H1 (cell line): ENCODE data around the gene GBP5. TPM values are rescaled to one million over a fixed set of nuclear protein-coding genes. Genes with fewer than 3 reads are reported as not detected.

Experiments
- CTCF ChIA-PET: fragments of 300-600 bp; sonication (Branson Sonifier 250); formaldehyde crosslinking; loops from one replicate; lab custom pipeline; 2021; ENCODE audit not compliant: partially characterized antibody; lab: Charles Lee
- POLR2A ChIA-PET: fragments of 300-600 bp; sonication (Branson Sonifier 250); formaldehyde crosslinking; loops from one replicate; lab custom pipeline; 2021; ENCODE audit warnings: inconsistent platforms; ENCODE audit not compliant: partially characterized antibody; lab: Charles Lee
- DNase-seq, 2 experiments: peaks; one replicate each; pipeline versions ENCODE4 v3.0.0 to v3.0.0-alpha.2; 2010 to 2022; ENCODE audit warnings: low spot score in 2 of 2, low read depth in 1 of 2, mixed read lengths in 1 of 2
- FAIRE-seq: peaks from 2 replicates; lab custom pipeline; 2011; peaks lifted over from hg19 to GRCh38; lab: Jason Lieb, UNC
- H2AFZ ChIP-seq: 2 replicates; pipeline ENCODE4 v1.8.1; 2012; ENCODE audit warnings: low read length, inconsistent platforms
- H2AK5ac ChIP-seq: 2 replicates; pipeline ENCODE4 v1.6.1; 2013; ENCODE audit warnings: low read depth, low read length
- H2BK120ac ChIP-seq: replicated peaks from 2 replicates; pipeline ENCODE3; 2013; ENCODE audit warnings: low read depth, low read length, inconsistent platforms
- H2BK12ac ChIP-seq: 2 replicates; pipeline ENCODE4 v1.6.1; 2013; ENCODE audit warnings: low read depth, low read length
- H2BK15ac ChIP-seq: 2 replicates; pipeline ENCODE4 v1.6.1; 2013; ENCODE audit warnings: low read length
- H2BK20ac ChIP-seq: 2 replicates; pipeline ENCODE4 v1.6.1; 2013; ENCODE audit warnings: low read length
- H2BK5ac ChIP-seq: 2 replicates; pipeline ENCODE4 v1.6.1; 2013; ENCODE audit warnings: low read depth, low read length
- H3K14ac ChIP-seq: 2 replicates; pipeline ENCODE4 v1.6.1; 2013; ENCODE audit warnings: inconsistent platforms; ENCODE audit not compliant: insufficient read length
- H3K18ac ChIP-seq: 2 replicates; pipeline ENCODE4 v1.6.1; 2013; ENCODE audit warnings: low read length; ENCODE audit errors: extremely low read depth
- H3K23ac ChIP-seq: 2 replicates; pipeline ENCODE4 v1.6.1; 2013; ENCODE audit warnings: inconsistent platforms; ENCODE audit not compliant: insufficient read length
- H3K23me2 ChIP-seq: 2 replicates; pipeline ENCODE4 v1.6.1; 2013; ENCODE audit warnings: low read depth, low read length
- H3K27ac ChIP-seq: 2 replicates; pipeline ENCODE4 v1.6.1; 2011; ENCODE audit warnings: low read depth, low read length, inconsistent platforms
- H3K27me3 ChIP-seq, 4 experiments: replicated peaks in 1 of 4; 1 replicate in 1 of 4; 2 replicates in 3 of 4; pipeline versions ENCODE4 v1.6.1 to v1.8.1; 2011 to 2013; ENCODE audit warnings: low read length in 3 of 4, mild to moderate bottlenecking in 3 of 4, inconsistent platforms in 2 of 4, mixed read lengths in 2 of 4, moderate library complexity in 1 of 4; ENCODE audit not compliant: control insufficient read depth in 3 of 4, insufficient read depth in 3 of 4; ENCODE audit errors: extremely low read depth in 1 of 4
- H3K36me3 ChIP-seq, 4 experiments: 2 replicates each; pipeline versions ENCODE4 v1.6.1 to v1.8.1; 2011 to 2013; ENCODE audit warnings: mild to moderate bottlenecking in 4 of 4, low read length in 3 of 4, moderate library complexity in 2 of 4, control low read depth in 1 of 4, inconsistent platforms in 1 of 4; ENCODE audit not compliant: insufficient read depth in 4 of 4, control insufficient read depth in 2 of 4
- H3K4ac ChIP-seq: replicated peaks from 2 replicates; pipeline ENCODE3; 2013; ENCODE audit warnings: low read length, low read depth, mixed read lengths, inconsistent platforms; ENCODE audit not compliant: insufficient read length
- H3K4me1 ChIP-seq, 4 experiments: replicated peaks in 1 of 4; 1 replicate in 1 of 4; 2 replicates in 3 of 4; pipeline versions ENCODE4 v1.6.1 to v1.8.1; 2011 to 2013; ENCODE audit warnings: low read length in 3 of 4, inconsistent platforms in 2 of 4, mixed read lengths in 1 of 4; ENCODE audit not compliant: insufficient read depth in 4 of 4, control insufficient read depth in 3 of 4
- H3K4me2 ChIP-seq, 2 experiments: 2 replicates each; pipeline versions ENCODE4 v1.6.1 to v1.8.1; 2011 to 2013; ENCODE audit warnings: low read depth in 2 of 2, low read length in 2 of 2, control low read depth in 1 of 2, inconsistent platforms in 1 of 2, mild to moderate bottlenecking in 1 of 2; ENCODE audit not compliant: insufficient read depth in 1 of 2
- H3K4me3 ChIP-seq, 4 experiments: fragments of 200-600, 300-600 bp in 1 of 4; sonication (generic), shearing (Covaris generic), sonication (Bioruptor Twin) in 1 of 4; 2 replicates each; pipeline versions ENCODE4 v1.5.1 to v1.8.1; 2011 to 2016; ENCODE audit warnings: low read length in 4 of 4, low read depth in 3 of 4, control low read depth in 2 of 4, inconsistent platforms in 2 of 4, mild to moderate bottlenecking in 2 of 4, mixed read lengths in 1 of 4, moderate library complexity in 1 of 4; ENCODE audit not compliant: insufficient read depth in 2 of 4; ENCODE audit errors: extremely low read depth in 1 of 4
- H3K56ac ChIP-seq: replicated peaks from 2 replicates; pipeline ENCODE3; 2013; ENCODE audit warnings: low read depth, mild to moderate bottlenecking, mixed read lengths, low read length, inconsistent platforms; ENCODE audit not compliant: insufficient read length
- H3K79me1 ChIP-seq: 2 replicates; pipeline ENCODE4 v1.6.1; 2013; ENCODE audit warnings: low read depth, low read length, control low read depth
- H3K79me2 ChIP-seq, 2 experiments: 2 replicates each; pipeline versions ENCODE4 v1.6.1 to v1.8.1; 2012 to 2013; ENCODE audit warnings: low read length in 2 of 2, mild to moderate bottlenecking in 2 of 2, inconsistent platforms in 1 of 2; ENCODE audit not compliant: insufficient read depth in 2 of 2, control insufficient read depth in 1 of 2
- H3K9ac ChIP-seq, 4 experiments: replicated peaks in 1 of 4; 1 replicate in 1 of 4; 2 replicates in 3 of 4; pipeline versions ENCODE4 v1.6.1 to v1.8.1; 2011 to 2013; ENCODE audit warnings: low read depth in 3 of 4, low read length in 3 of 4, control low read depth in 2 of 4, mild to moderate bottlenecking in 2 of 4, moderate library complexity in 2 of 4, inconsistent platforms in 1 of 4; ENCODE audit errors: extremely low read depth in 1 of 4
- H3K9me3 ChIP-seq, 2 experiments: 2 replicates each; pipeline versions ENCODE4 v1.6.1 to v1.8.1; 2012 to 2013; ENCODE audit warnings: mild to moderate bottlenecking in 2 of 2, moderate library complexity in 2 of 2, control low read depth in 1 of 2, inconsistent platforms in 1 of 2, low read depth in 1 of 2, low read length in 1 of 2, mixed read lengths in 1 of 2; ENCODE audit not compliant: insufficient read depth in 2 of 2
- H4K20me1 ChIP-seq, 2 experiments: replicated peaks in 1 of 2; 2 replicates each; pipeline versions ENCODE3 to v1.8.1; 2011 to 2013; ENCODE audit warnings: inconsistent platforms in 2 of 2, low read length in 2 of 2, mild to moderate bottlenecking in 1 of 2; ENCODE audit not compliant: insufficient read depth in 2 of 2, control insufficient read depth in 1 of 2
- H4K5ac ChIP-seq: 2 replicates; pipeline ENCODE4 v1.6.1; 2013; ENCODE audit warnings: low read length, low read depth, mixed read lengths, inconsistent platforms; ENCODE audit not compliant: insufficient read length
- H4K8ac ChIP-seq: 2 replicates; pipeline ENCODE4 v1.8.0; 2013; ENCODE audit warnings: mild to moderate bottlenecking, moderate library complexity, low read length, inconsistent platforms; ENCODE audit not compliant: insufficient read depth; ENCODE audit errors: extremely low read depth
- H4K91ac ChIP-seq: replicated peaks from 2 replicates; pipeline ENCODE3; 2013; ENCODE audit warnings: low read length, mixed read lengths, inconsistent platforms; ENCODE audit not compliant: insufficient read length
- ATF2 ChIP-seq: IDR thresholded peaks from 2 replicates; pipeline ENCODE4 v1.6.1; 2012; ENCODE audit warnings: low read length, inconsistent platforms
- EP300 ChIP-seq, 2 experiments: IDR thresholded peaks; 1 replicate in 1 of 2; 2 replicates in 1 of 2; pipeline ENCODE4 v1.6.1; 2011 to 2012; ENCODE audit warnings: low read depth in 2 of 2, low read length in 2 of 2, mild to moderate bottlenecking in 2 of 2, borderline replicate concordance in 1 of 2, inconsistent platforms in 1 of 2, moderate library complexity in 1 of 2
- HDAC6 ChIP-seq: IDR thresholded peaks from one replicate; pipeline ENCODE4 v1.7.1; 2012; ENCODE audit warnings: low read depth, mild to moderate bottlenecking, inconsistent platforms, low read length, moderate library complexity
- JUN ChIP-seq: IDR thresholded peaks from 2 replicates; pipeline ENCODE4 v1.6.1; 2011; ENCODE audit warnings: low read depth, mild to moderate bottlenecking, improper control_type of control experiment, low read length
- PHF8 ChIP-seq: fragments of 200-600 bp; sonication (generic); conservative IDR thresholded peaks from 2 replicates; pipeline ENCODE4 v1.7.1; 2012; ENCODE audit warnings: low read depth, mild to moderate bottlenecking, inconsistent platforms, low read length, moderate library complexity
- POLR2A ChIP-seq, 2 experiments: IDR thresholded peaks; 1 replicate in 1 of 2; 2 replicates in 1 of 2; pipeline ENCODE4 v1.6.1; 2011; ENCODE audit warnings: low read depth in 2 of 2, low read length in 2 of 2, mild to moderate bottlenecking in 2 of 2; ENCODE audit errors: control extremely low read depth in 1 of 2
- RAD21 ChIP-seq, 2 experiments: IDR thresholded peaks in 1 of 2; conservative IDR thresholded peaks in 1 of 2; 2 replicates each; pipeline ENCODE4 v1.6.1; 2011; ENCODE audit warnings: low read depth in 2 of 2, low read length in 2 of 2, improper control_type of control experiment in 1 of 2, inconsistent platforms in 1 of 2, mild to moderate bottlenecking in 1 of 2, moderate library complexity in 1 of 2
- TBP ChIP-seq: IDR thresholded peaks from 2 replicates; pipeline ENCODE4 v1.6.1; 2011; ENCODE audit warnings: low read depth, low read length, improper control_type of control experiment
- YY1 ChIP-seq: IDR thresholded peaks from 2 replicates; pipeline ENCODE4 v1.6.1; 2011; ENCODE audit warnings: low read depth, mild to moderate bottlenecking, low read length
- WGBS, 2 experiments: shearing (Covaris generic) in 1 of 2; methylation state at CpG; one replicate each; pipeline versions ENCODE4 v1.1.6 to v1.1.7; 2013 to 2015; ENCODE audit warnings: low lambda C conversion rate in 2 of 2, mixed read lengths in 2 of 2, inconsistent platforms in 1 of 2, low coverage in 1 of 2, missing lambda C conversion rate in 1 of 2; ENCODE audit not compliant: insufficient replicate concordance in 2 of 2, insufficient coverage in 1 of 2, insufficient read length in 1 of 2; ENCODE audit errors: extremely low coverage in 1 of 2, missing lambda C conversion rate in 1 of 2; 5-methylcytosine and 5-hydroxymethylcytosine counted together
- polyA plus RNA-seq, 7 experiments: library from polyadenylated mRNA; depleted of rRNA in 3 of 7; stranded (reverse) in 5 of 7; unstranded in 2 of 7; fragments of >200 nt in 5 of 7; fragments of 200-250 nt in 2 of 7; gene quantifications; 1 replicate in 5 of 7; 2 replicates in 1 of 7; 4 replicates in 1 of 7; pipeline versions ENCODE4 v1.2.1 to v1.2.3, GENCODE V29; 2011 to 2013; ENCODE audit warnings: missing spikeins in 2 of 7, mixed read lengths in 2 of 7
- total RNA-seq: library from RNA; stranded (reverse); fragmentation: NEBNext Ultra II Directional; extraction: Animal tissue kit (Norgen Biotek cat#: 25700); gene quantifications from 2 replicates; pipeline ENCODE4 v1.2.1, GENCODE V29; 2021

The GBP5 gene
- total and polyA plus RNA-seq, 2 of the 8 experiments (the other 6 are each of a cell fraction or from before 2014, with no cell fraction given) = not detected

GRCh38 chr1:89288051-89288340 lies 15.3 kb upstream of the GBP5 start:
- peaks cover 0 to 7% of the 10 kb centered on the region in 2 experiments; a peak in 1 of 4 replicates for H3K9me3 ChIP-seq
- DNase-seq (no peak), FAIRE-seq (no peak)
- no peak for TF ChIP-seq PHF8
- no peak for TF ChIP-seq YY1
- TF ChIP-seq EP300 (IDR thresholded peaks at IDR 0.05; ENCODE audit: borderline replicate concordance in 1 of 2, low read depth in 2 of 2, low read length in 2 of 2) = no peak
- TF ChIP-seq RAD21 (IDR thresholded peaks at IDR 0.05 in 1 of 2, conservative IDR thresholded peaks at IDR 0.05 in 1 of 2; ENCODE audit: low read depth in 2 of 2, low read length in 2 of 2) = no peak
- TF ChIP-seq ATF2 = no peak
- no peak for TF ChIP-seq HDAC6
- no peak for TF ChIP-seq POLR2A (IDR thresholded peaks at IDR 0.05; ENCODE audit: control extremely low read depth in 1 of 2, low read depth in 2 of 2, low read length in 2 of 2)
- no peak for TF ChIP-seq JUN
- no peak for TF ChIP-seq TBP
- no peaks in the 10 kb centered on the region for H3K4me1 ChIP-seq
- ChIA-PET POLR2A (no interaction called here), CTCF (no interaction called here)
- H2BK20ac ChIP-seq = no peak overlapping the region
- no peak overlapping the region for H2AK5ac ChIP-seq
- no peak overlapping the region for H4K8ac ChIP-seq
- no peak overlapping the region for H3K4me3 ChIP-seq
- H3K36me3 ChIP-seq = no peaks in the 10 kb centered on the region
- H3K79me1 ChIP-seq = no peaks in the 10 kb centered on the region
- no peak overlapping the region for H3K9ac ChIP-seq
- no peaks in the 10 kb centered on the region for H4K20me1 ChIP-seq
- H2BK12ac ChIP-seq = no peak overlapping the region
- H2AFZ ChIP-seq = no peak overlapping the region
- no peak overlapping the region for H3K23ac ChIP-seq
- no peaks in the 10 kb centered on the region for H3K79me2 ChIP-seq
- no peak overlapping the region for H2BK120ac ChIP-seq
- no peak overlapping the region for H3K4me2 ChIP-seq
- H3K18ac ChIP-seq = no peak overlapping the region
- no peak overlapping the region for H4K5ac ChIP-seq
- H3K27ac ChIP-seq = no peak overlapping the region
- H3K27me3 ChIP-seq = peaks cover 0 to 1% (median 0%) of the 10 kb centered on the region in 4 experiments; a peak in 1 of 7 replicates
- no peaks in the 10 kb centered on the region for H3K23me2 ChIP-seq
- no peak overlapping the region for H3K14ac ChIP-seq
- no peak overlapping the region for H3K56ac ChIP-seq
- no peak overlapping the region for H2BK15ac ChIP-seq
- no peak overlapping the region for H2BK5ac ChIP-seq
- no peak overlapping the region for H4K91ac ChIP-seq
- H3K4ac ChIP-seq = no peak overlapping the region
- 94% methylated on average over 2 of the region's 2 CpGs; no CpG with 5 or more reads in 1 of the 2 experiments for WGBS, 2 experiments
